B cell (primary cell): ENCODE results near the gene TP63.

Source experiments
- EZH2 ChIP-seq: IDR thresholded peaks from 2 replicates; pipeline ENCODE4 v1.6.1; 2012; ENCODE audit warnings: borderline replicate concordance, low read depth, mild to moderate bottlenecking, moderate library complexity, low read length; ENCODE audit not compliant: insufficient read depth, poor library complexity, severe bottlenecking
- TF ChIP-seq, protein P1 (sequence below): fragments of 200-600 bp; IDR thresholded peaks from one replicate; pipeline ENCODE4 v1.8.0; 2022; ENCODE audit warnings: antibody characterized with exemption, mild to moderate bottlenecking

DNA sequence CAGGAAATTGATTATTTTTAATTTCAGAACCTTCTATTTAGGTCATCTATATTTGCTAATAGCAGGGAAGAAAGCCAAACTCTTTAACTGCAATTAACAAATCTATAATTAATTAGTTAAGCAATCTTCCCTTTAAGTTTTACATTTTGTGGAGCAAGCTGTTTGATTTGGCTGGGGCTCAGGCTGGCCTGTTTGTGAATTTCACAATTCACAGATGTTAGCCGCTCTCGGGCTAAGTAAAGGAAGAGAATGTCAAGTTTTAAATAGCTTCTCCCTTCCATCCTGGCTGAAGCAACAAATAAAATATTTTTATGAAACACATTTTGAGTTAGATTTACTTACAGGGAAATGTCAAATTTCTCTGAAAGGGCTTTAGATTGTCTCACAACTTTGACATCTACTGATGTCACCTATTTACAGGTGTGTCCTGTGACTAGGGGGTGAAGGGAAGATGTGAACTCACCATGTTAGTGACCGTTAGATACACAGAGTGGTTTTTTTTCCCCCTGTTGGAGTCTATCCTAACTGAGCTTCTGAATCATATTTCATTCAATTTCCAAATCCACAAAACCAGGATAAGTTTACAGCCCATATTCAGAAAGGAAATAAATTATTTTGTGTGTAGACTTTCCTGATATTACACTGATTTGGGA, 1.3 kb upstream of the TP63 start:
- no peak for TF ChIP-seq EZH2
- TF ChIP-seq, protein P1, sequence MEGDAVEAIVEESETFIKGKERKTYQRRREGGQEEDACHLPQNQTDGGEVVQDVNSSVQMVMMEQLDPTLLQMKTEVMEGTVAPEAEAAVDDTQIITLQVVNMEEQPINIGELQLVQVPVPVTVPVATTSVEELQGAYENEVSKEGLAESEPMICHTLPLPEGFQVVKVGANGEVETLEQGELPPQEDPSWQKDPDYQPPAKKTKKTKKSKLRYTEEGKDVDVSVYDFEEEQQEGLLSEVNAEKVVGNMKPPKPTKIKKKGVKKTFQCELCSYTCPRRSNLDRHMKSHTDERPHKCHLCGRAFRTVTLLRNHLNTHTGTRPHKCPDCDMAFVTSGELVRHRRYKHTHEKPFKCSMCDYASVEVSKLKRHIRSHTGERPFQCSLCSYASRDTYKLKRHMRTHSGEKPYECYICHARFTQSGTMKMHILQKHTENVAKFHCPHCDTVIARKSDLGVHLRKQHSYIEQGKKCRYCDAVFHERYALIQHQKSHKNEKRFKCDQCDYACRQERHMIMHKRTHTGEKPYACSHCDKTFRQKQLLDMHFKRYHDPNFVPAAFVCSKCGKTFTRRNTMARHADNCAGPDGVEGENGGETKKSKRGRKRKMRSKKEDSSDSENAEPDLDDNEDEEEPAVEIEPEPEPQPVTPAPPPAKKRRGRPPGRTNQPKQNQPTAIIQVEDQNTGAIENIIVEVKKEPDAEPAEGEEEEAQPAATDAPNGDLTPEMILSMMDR: no peak
